ENCODE results near the gene ZNF320.
"Not testable (repeated sequence)": the region's sequence is repeated elsewhere in the genome, so short reads cannot be mapped to it uniquely, and the experiment has no call there.

ZNF320 gene

DNA sequence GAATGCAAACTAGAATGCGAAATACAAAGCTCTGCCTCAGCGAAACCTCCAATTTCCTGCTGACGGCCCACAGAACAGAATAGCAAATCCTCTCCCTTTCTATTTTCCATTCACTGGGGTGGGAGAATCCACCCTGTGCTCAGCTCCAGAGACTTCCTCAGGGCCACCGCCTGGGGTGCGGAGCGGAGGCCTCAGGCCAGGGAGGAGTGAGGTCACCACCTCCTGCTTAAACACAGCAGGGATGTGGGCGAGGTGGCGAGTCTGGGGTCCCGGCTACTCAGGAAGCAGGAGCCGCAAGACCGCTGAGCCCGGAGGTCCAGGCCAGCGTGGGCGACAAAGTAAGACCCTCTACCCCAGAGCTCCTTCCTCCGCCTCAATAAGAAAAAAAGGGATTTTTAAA lies 666 bp upstream of the ZNF320 start:
- TF ChIP-seq, protein P1, sequence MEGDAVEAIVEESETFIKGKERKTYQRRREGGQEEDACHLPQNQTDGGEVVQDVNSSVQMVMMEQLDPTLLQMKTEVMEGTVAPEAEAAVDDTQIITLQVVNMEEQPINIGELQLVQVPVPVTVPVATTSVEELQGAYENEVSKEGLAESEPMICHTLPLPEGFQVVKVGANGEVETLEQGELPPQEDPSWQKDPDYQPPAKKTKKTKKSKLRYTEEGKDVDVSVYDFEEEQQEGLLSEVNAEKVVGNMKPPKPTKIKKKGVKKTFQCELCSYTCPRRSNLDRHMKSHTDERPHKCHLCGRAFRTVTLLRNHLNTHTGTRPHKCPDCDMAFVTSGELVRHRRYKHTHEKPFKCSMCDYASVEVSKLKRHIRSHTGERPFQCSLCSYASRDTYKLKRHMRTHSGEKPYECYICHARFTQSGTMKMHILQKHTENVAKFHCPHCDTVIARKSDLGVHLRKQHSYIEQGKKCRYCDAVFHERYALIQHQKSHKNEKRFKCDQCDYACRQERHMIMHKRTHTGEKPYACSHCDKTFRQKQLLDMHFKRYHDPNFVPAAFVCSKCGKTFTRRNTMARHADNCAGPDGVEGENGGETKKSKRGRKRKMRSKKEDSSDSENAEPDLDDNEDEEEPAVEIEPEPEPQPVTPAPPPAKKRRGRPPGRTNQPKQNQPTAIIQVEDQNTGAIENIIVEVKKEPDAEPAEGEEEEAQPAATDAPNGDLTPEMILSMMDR (IDR thresholded peaks at IDR 0.05; ENCODE audit: low read depth, low read length), result no peak
- peak overlapping the region; percentile 74 for H3K4me3 ChIP-seq (ENCODE audit: low read depth, low read length)

- H3K4me3 ChIP-seq (ENCODE audit: low read depth, low read length), result peak overlapping the region; percentile 74
- TF ChIP-seq, protein P1 (IDR thresholded peaks at IDR 0.05; ENCODE audit: low read depth, low read length), result no peak
These were observed 851 bp downstream of the ZNF320 start for GRCh38 chr19:52896431-52897137.

DNA sequence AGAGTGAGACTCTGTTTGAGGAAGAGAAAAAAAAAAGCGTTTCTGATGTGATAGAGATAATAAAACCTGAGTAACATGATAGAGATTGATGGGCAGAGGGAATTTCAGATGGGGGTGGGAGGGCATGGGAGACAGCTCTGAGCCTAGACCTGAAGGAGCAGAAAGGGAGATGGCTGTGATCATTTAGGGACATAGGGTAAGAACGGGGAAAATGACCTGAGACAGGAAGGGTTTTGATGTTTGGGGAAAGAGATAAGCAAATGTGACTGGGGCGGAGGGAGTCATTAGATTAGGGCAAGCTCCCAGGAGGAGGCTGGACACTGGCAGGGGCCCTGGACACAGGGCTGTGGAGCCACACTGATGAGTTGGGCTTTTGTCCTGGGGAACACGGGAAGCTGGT lies 6.1 kb downstream of the ZNF320 start:
- H3K4me3 ChIP-seq (ENCODE audit: low read depth, low read length), result no peak overlapping the region
- TF ChIP-seq, protein P1 (IDR thresholded peaks at IDR 0.05; ENCODE audit: low read depth, low read length), result no peak

- TF ChIP-seq, protein P1 (IDR thresholded peaks at IDR 0.05; ENCODE audit: low read depth, low read length), result no peak
- no peak overlapping the region for H3K4me3 ChIP-seq (ENCODE audit: low read depth, low read length)
These were observed 7.5 kb downstream of the ZNF320 start for GRCh38 chr19:52889931-52890330.

DNA sequence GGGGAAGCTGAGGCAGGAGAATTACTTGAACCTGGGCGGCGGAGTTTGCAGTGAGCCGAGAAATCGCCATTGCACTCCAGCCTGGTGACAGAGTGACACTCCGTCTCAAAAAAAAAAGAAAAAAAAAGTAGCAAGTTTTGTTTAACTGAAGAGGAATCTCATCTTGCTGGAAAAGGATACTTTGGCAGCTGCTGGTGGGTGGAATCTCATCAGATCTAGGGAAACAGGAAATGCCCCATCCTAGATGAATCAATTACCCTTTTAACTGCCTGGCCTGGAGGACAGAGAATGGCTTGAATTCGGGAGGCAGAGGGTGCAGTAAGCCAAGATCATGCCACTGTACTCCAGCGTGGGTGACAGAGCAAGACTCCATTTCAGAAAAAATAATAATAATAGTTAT lies 8.4 kb downstream of the ZNF320 start:
- H3K4me3 ChIP-seq (ENCODE audit: low read depth, low read length), result no peak overlapping the region
- TF ChIP-seq, protein P1 (IDR thresholded peaks at IDR 0.05; ENCODE audit: low read depth, low read length), result no peak

DNA sequence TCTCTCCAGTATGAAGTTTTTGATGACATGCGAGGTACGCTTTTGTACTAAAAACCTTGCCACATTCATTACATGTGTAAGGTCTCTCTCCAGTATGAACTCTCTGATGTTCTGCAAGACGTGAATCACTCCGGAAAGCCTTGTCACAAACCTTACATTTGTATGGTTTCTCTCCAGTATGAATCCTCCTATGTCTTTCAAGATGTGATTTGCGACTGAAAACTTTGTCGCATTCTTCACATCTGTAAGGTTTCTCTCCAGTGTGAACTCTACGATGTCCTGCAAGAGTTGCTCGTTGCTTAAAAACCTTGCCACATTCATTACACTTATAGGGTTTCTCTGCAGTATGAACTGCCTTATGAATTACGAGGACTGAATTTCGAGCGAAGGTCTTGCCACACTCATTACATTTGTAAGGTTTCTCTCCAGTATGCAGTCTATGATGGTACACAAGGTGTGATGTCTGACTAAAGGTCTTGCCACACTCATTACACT lies 16.5 kb downstream of the ZNF320 start:
- TF ChIP-seq, protein P1 (IDR thresholded peaks at IDR 0.05; ENCODE audit: low read depth, low read length), result no peak
- no peak overlapping the region for H3K4me3 ChIP-seq (ENCODE audit: low read depth, low read length)

- H3K4me3 ChIP-seq (ENCODE audit: low read depth, low read length), result not testable (repeated sequence)
These were observed 24.4 kb downstream of the ZNF320 start for GRCh38 chr19:52872996-52873395.

DNA sequence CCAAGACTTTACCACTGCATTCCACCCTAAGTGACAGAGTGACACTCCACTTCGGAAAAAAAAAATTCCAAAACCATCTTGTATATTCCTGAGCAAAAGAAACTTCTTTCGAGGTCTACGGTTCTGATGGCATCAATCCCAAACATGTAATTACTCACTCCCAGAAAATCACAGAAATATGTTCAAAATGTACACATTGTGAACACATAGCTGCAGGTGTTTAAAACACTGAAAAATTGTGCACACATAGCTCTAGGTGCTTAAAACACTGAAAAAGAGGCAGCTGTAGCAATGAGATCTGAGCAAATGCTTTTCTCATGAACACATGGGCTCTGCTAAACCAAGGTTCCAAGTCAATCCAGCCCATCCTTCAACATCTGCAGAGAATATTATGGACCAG lies 26.0 kb downstream of the ZNF320 start:
- TF ChIP-seq, protein P1 (IDR thresholded peaks at IDR 0.05; ENCODE audit: low read depth, low read length), result no peak
- H3K4me3 ChIP-seq (ENCODE audit: low read depth, low read length), result no peak overlapping the region

- not testable (repeated sequence) for H3K4me3 ChIP-seq (ENCODE audit: low read depth, low read length)
These were observed 29.4 kb downstream of the ZNF320 start for GRCh38 chr19:52868031-52868430.

DNA sequence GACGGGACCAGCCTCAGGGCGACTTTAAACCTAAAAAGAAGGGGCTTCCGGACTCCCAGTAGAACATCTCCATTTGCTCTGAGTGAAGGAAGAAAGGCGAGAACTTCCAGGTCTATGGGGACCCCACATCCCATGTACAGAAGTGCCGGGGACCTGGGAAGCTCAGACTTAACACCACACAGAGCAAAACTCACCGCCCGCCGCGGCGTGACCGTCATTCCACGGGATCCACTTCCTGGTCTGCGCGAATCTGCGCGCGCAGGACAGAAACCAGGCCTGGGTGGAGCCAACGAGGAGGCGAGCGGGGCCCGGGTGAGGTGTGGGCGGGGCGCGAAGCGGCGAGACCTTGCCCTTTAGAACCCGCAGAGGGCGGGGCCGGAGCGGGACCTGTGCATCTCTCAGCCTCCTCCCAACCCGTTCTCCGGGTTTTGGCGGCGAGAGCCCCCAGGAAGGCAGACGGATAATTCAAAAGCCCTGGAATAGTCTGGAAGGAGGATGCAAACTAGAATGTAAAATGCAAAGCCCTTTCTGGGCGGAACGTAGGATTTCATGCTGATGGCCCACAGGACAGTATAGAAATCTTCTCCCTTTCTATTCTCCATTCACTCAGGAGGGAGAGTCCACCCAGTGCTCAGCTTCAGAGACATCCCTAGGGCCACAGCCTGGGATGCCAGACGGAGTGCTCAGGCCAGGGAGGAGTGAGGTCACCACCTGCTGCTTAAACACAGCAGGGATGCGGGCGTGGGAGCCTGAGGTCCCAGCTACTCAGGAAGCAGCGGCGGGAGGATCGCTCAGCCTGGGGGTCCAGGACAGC lies 39.9 kb downstream of the ZNF320 start, which contains the start of gene ZNF468:
Gene ZNF468 (minus strand): TSS at position 242 of the 814 bp plus-strand sequence. CDS start 3,347 bp downstream, outside the sequence.
- peak within 1 kb of the TSS; percentile 75 for H3K4me3 ChIP-seq (ENCODE audit: low read depth, low read length)
